HG03354 (cell line): ENCODE data around the gene INSIG1.

ENCODE experiments used
- ATAC-seq: cut with Tn5 transposase; IDR thresholded peaks from one replicate; pipeline ENCODE4 v1.9.1; 2021; ENCODE audit warnings: mild to moderate bottlenecking; ENCODE audit not compliant: unreplicated experiment, poor library complexity, severe bottlenecking

The INSIG1 gene

GRCh38 chr7:155318245-155318644 lies 20.6 kb downstream of the INSIG1 start:
- no peak for ATAC-seq

DNA sequence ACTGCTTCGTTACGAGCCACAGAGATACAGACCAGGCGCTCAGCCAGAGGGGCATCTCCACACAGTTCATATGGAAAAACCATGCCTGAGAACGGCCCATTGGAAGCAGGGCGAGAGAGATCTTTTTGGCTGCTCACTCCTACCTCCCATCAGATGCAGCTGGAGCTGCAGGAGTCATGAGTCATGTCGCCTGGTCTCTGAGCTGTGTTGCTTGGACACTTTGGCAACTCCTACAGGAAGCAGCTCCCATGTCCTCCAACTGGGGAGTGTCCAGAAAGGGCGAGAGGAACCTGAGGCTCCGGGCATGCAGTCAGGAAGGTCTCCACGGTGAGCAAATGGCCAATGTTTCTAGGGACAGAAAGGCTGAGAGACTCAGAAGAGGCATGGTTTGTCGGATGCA lies 24.9 kb downstream of the INSIG1 start:
- no peak for ATAC-seq

GRCh38 chr7:155323001-155323638 lies 25.4 kb downstream of the INSIG1 start:
- no peak for ATAC-seq

DNA sequence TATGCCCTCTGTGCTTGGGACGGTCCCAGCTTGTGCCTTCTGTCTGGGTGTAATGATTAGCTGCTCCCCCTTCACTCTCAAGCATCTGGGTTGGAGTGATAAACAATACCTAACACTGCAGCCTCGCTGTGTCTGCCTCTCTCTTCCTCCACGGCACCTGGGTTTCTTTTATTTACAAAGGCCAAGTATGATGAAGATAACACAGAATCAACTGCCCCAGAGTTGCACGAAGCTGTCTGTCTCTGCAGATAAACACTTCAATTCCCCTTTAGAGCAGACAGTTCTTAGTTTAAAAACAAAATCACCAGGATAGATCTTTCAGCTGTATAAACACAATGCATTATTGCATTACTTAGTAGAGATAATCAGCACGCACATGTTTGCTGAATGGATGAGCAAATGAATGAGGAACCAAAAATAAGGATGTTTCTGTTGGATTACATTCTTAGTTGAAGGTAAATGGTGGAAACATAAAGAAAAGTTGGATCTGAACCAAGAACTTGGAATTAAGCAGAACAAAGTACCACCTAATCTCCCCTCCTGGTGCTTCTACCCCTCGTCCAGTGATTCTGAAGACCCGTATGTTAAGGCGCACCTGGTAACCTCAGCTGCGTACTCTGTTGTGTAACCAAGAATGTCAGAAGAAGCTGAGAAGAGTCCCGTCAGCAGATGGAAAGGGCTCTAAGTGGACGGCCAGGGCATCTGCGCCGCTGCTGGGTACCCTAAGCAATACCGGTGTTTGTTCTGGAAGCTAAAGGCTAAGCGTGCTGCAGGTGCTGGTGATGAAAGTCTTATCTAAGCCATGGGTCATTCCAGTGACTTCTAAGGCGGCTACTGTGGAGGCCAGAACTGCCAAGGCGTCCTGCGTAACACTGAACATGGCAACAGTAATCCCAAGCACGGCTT lies 26.6 kb downstream of the INSIG1 start:
- no peak for ATAC-seq

DNA sequence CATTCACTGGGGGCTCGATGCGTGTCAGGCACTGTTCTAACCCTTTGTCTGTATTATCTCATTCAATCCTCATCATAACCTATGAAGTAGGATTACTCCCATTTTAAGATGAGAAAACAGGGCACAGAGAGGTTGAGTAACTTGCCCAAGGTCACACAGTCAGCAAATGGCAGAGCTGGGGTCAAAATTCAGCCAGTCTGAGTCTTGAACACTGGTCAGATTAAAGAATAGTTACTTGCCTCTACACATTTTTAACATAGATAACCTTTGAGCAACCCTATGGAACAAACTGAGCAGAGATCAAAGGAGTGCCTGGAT lies 27.2 kb downstream of the INSIG1 start:
- ATAC-seq = no peak

DNA sequence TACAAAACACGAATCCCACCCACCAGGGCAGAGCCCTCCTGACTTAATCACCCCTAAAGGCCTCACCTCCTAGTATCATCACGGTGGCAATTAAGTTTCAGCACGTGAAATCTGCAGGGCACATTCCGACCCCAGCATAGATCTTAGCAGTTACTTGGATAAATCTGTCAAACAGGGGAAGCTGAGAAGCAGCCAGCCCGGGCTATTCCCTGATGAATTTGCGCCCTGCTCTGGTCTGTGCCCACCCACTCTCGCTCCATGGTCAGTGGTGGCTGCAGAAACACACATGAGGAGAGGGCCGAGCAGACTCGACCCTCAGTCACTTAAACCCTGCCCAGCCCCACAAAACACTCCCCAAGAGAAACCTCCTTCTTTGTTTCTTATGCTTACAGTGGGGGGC lies 28.7 kb downstream of the INSIG1 start:
- ATAC-seq = no peak

DNA sequence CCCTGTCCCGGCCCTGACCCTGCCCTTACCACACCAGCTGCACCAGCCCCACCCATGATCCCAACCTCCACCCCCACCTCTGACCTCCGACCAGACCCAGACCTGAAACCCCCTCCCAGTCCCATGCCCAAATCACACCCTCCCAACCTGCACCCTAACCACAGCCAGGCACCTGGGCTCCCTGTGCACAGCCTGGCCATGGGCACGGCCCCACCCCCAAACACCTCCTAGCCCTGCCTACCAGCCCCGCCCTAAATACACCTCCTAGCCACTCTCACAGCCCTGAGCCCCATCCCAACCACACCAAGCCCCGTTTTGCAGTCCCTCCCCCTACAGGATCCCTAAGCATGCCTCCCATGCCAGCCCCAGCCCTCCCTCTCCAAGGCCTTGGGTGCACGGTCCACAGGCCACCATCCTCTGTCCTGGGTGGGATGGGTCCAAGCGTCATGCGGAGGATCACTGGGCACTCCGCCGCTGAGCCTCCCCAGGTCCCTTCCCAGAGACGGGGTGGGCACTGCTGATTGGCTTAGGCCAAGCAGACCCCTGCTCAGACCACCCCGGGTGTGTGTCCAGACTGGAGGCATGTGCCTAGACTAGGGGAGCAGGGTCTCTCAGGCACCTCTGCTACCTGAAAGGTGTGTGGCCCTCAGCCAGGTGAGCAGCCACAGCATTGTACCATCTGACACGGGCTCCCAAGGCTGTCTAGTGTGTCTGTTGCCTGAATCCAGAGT lies 30.1 kb downstream of the INSIG1 start:
- ATAC-seq = no peak

DNA sequence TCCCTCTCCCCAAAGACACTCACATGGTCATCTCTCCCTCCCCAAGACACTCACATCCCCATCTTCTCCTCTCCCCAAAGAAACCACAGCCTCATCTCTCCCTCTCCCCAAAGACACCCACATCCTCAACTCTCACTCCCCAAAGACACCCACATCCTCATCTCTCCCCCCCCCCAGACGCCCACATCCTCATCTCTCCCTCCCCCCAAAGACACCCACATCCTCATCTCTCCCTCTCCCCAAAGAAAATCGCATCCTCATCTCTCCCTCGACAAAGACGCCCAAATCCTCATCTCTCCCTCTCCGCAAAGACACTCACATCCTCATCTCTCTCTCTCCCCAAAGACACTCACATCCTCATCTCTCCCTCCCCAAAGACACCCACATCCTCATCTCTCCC lies 31.5 kb downstream of the INSIG1 start:
- ATAC-seq = no peak

DNA sequence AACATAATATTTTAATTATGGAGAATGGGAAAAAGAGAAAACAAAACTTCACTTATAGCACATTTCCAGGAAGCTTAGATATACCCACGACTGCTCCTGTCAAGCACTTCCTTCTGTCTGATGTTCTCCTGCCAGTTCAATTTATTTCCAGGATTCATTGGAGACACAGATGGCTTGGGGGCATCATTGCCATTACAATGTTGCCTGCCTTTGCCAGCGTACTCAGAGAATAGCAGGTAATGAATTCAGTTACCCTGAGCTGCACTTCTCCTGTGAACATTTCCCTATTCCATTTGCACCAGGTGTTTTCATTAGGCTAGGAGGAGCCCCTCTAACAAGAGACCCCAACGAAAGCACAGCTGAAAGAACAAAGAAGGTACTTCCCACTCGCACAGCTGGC lies 33.7 kb downstream of the INSIG1 start:
- no peak for ATAC-seq

DNA sequence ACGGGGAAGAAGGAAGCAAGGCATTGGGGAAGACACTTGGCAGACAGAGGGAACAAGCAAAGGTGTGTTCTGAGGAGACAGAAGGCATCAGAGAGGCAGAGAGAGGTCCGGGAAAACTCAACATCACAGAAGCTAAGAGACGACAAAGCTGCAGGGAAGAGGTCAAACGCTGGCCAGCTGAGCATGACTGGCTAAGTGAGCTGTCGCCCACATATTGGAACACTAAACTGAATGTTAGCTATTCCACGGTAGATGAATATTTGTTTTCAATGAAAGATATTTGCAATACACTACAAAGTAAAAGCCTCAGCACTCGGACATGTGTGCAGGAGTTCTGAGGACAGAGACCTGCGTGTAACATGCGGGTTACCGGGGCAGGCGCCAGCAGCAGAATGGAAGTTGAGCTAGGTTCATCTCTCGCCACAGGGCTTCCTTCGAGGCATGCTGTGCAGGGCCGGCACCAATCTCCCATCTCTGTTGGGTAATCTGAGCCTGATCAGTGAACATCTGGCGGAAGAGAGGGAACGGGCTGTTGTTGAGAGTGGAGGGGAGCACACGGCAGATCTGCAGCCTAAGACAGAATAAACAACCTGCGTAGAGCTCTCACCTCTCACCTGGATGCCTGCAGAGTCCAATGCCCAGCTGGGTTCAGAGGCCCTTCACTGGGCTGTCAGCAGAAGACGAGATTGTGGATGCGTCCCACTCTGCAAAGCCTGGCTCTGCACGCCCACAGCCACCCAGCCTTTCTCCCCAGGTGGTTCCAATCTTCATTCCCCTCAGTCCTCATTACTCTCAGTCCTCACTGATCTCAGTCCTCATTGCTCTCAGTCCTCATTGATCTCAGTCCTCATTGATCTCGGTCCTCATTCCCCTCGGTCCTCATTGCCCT lies 35.9 kb downstream of the INSIG1 start:
- no peak for ATAC-seq

GRCh38 chr7:155336812-155337602 lies 39.3 kb downstream of the INSIG1 start:
- no peak for ATAC-seq

GRCh38 chr7:155337946-155338631 lies 40.4 kb downstream of the INSIG1 start:
- ATAC-seq = no peak

GRCh38 chr7:155338632-155339320 lies 41.1 kb downstream of the INSIG1 start:
- ATAC-seq = peak; percentile 48

DNA sequence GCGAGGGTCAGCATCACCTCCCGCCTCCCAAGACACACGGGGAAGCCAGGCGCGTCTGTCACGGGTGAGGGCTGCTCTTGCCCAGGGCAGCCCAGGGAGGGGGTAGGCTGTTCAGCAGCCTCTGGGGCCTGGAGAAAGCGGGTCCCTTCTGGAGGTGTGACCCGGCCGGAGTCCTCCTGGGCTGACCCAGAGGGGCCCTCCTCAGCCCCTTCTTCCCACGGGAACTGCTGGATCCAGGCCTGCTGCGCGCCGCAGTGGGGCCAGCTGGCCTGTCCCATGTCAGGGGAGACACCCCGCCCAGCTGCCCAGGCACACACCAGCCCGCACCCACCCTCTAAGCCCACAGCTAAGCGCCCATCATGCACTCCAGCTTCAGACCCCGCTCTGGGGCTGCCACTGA lies 41.8 kb downstream of the INSIG1 start:
- ATAC-seq = no peak

DNA sequence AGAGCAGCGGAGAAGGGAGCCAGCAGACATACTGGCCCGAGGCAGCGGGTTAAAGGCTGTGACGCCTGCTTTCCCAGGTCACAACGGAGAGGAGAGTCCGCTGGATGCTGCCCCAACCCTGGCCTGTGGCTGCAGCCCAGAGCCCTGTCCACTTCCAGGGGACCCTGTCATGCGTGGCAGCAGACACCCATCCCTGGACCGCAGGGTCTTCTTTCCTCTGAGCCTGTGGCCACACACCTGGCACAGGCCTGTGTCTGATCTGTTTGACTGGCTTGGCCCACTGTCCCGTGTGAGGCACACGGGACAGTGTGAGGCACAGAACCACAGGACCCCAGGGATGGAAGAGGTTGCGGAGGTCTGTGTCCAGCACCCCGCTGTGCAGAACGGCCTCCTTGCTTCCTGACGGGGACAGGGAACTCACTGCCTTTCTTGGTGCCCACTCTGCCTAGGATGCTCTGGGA lies 42.4 kb downstream of the INSIG1 start:
- ATAC-seq = no peak

DNA sequence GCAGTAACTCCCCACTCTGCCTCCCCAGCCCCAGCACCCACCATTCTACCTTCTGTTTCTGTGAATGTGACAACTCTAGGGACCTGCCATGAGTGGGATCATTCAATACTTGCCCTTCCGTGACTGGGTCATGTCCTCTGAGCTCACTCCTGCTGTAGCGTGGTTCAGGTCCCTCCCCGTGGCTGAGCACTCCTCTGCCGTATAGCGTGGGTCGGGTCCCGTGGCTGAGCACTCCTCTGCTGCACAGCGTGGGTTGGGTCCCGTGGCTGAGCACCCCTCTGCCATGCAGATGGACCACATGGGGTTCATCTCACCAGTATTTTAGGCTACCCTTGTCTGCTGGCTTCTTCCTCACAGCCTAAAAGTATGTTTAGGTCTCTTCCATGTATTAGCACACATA lies 43.0 kb downstream of the INSIG1 start:
- ATAC-seq = no peak

GRCh38 chr7:155341463-155341983 lies 43.8 kb downstream of the INSIG1 start:
- no peak for ATAC-seq

- no peak for ATAC-seq
Measured at GRCh38 chr7:155342313-155342712, 44.6 kb downstream of the INSIG1 start.
